ENCODE results near the gene CAD.

The CAD gene

GRCh38 chr2:27199241-27199640, 17.9 kb upstream of the CAD start:
- Histone ChIP-seq H3K4me3 (ENCODE audit: insufficient read depth, low read depth, low read length) (no peak overlapping the region), H3K36me3 (ENCODE audit: control insufficient read depth, insufficient read depth, low read length) (peaks cover 14% of the 10 kb centered on the region), H3K27me3 (ENCODE audit: control insufficient read depth, insufficient read depth, low read length, poor library complexity, severe bottlenecking) (no peaks in the 10 kb centered on the region), H3K4me1 (ENCODE audit: control insufficient read depth, insufficient read depth, low read length) (no peaks in the 10 kb centered on the region), H3K9me3 (ENCODE audit: control insufficient read depth, low read length) (no peaks in the 10 kb centered on the region), H3K27ac (ENCODE audit: insufficient read depth, low read depth, low read length, poor library complexity, severe bottlenecking) (no peak overlapping the region)
- WGBS, 2 experiments = 89 to 97% methylated on average over 2 of the region's 2 CpGs

DNA sequence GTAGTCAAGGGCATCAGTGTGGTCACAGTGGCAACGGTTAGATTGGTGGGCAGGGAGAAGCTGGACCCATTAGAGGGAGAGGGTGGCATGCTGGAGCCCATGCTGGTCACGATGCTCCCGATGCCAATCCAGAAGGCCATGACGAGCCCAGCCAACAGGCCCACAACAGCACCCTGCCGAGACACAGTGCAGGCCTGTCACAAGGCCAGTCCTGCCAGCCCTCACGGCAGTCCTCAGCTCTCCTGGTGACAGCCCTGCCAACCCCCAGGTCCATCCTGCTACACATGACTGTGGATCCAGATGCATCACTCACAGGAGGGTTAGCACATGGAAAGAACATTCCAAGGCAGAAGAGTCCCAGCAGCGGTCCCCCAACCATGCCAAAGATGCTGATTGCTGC, 15.5 kb upstream of the CAD start:
- Histone ChIP-seq H3K27me3 (ENCODE audit: control insufficient read depth, insufficient read depth, low read length, poor library complexity, severe bottlenecking) (no peaks in the 10 kb centered on the region), H3K36me3 (ENCODE audit: control insufficient read depth, insufficient read depth, low read length) (peaks cover 38% of the 10 kb centered on the region), H3K27ac (ENCODE audit: insufficient read depth, low read depth, low read length, poor library complexity, severe bottlenecking) (no peak overlapping the region), H3K4me3 (ENCODE audit: insufficient read depth, low read depth, low read length) (no peak overlapping the region), H3K4me1 (ENCODE audit: control insufficient read depth, insufficient read depth, low read length) (no peaks in the 10 kb centered on the region), H3K9me3 (ENCODE audit: control insufficient read depth, low read length) (no peaks in the 10 kb centered on the region)
- WGBS, 2 experiments = 95 to 96% methylated on average over 7 of the region's 7 CpGs

DNA sequence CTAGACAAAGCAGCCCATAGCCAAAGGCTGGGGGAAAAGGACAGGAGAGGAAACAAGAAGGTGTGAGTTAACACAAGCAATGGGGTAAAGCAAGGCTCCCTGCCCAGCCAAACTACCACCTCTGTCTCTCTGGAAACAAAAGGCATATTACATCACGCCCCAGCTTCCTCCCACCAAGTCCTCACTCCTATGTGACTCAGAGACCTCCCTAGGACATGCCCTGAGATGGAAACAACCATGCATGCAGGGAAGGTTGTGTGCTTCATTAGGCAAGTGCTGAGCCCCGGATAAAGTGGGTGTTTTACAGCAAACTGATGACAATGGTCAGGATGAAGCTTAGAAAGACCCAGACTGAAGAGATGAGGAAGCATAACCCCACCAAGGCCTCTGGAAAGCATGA, 14.3 kb upstream of the CAD start:
- Histone ChIP-seq H3K4me3 (ENCODE audit: insufficient read depth, low read depth, low read length) (no peak overlapping the region), H3K27ac (ENCODE audit: insufficient read depth, low read depth, low read length, poor library complexity, severe bottlenecking) (no peak overlapping the region)
- 90 to 94% methylated on average over 2 of the region's 2 CpGs for WGBS, 2 experiments

GRCh38 chr2:27203741-27204140, 13.4 kb upstream of the CAD start:
- H3K36me3 ChIP-seq (ENCODE audit: control insufficient read depth, insufficient read depth, low read length) = peaks cover 51% of the 10 kb centered on the region
- peaks cover 5% of the 10 kb centered on the region for H3K4me1 ChIP-seq (ENCODE audit: control insufficient read depth, insufficient read depth, low read length)
- H3K4me3 ChIP-seq (ENCODE audit: insufficient read depth, low read depth, low read length) = no peak overlapping the region
- no peaks in the 10 kb centered on the region for H3K27me3 ChIP-seq (ENCODE audit: control insufficient read depth, insufficient read depth, low read length, poor library complexity, severe bottlenecking)
- no peaks in the 10 kb centered on the region for H3K9me3 ChIP-seq (ENCODE audit: control insufficient read depth, low read length)
- WGBS, 2 experiments = 95% methylated on average over 9 of the region's 9 CpGs
- H3K27ac ChIP-seq (ENCODE audit: insufficient read depth, low read depth, low read length, poor library complexity, severe bottlenecking) = no peak overlapping the region

More for the DNA sequence above, 14.3 kb upstream of the CAD start:
- Histone ChIP-seq H3K36me3 (ENCODE audit: control insufficient read depth, insufficient read depth, low read length) (peaks cover 50% of the 10 kb centered on the region), H3K27me3 (ENCODE audit: control insufficient read depth, insufficient read depth, low read length, poor library complexity, severe bottlenecking) (no peaks in the 10 kb centered on the region), H3K4me1 (ENCODE audit: control insufficient read depth, insufficient read depth, low read length) (no peaks in the 10 kb centered on the region), H3K9me3 (ENCODE audit: control insufficient read depth, low read length) (no peaks in the 10 kb centered on the region)

DNA sequence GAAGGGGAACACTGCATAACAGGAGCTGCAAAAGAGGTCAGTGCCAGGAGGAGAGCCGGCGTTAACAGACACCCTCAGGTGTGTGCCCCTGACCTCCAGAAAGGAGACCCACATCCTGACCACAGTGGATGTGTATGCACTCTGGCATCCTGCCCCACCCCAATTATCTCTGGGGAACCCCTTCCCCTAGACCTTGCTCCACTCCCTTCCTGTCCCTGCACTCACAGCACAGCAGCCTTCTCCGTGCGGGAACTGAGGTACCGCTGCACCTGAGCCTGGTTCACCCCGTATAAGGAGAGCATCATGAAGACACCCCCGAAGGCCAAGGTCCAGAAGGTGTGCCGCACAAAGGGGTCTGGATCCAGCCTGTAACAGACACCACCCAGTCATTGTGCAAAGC, 12.6 kb upstream of the CAD start:
- Histone ChIP-seq H3K27ac (ENCODE audit: insufficient read depth, low read depth, low read length, poor library complexity, severe bottlenecking) (no peak overlapping the region), H3K9me3 (ENCODE audit: control insufficient read depth, low read length) (no peaks in the 10 kb centered on the region), H3K4me3 (ENCODE audit: insufficient read depth, low read depth, low read length) (no peak overlapping the region), H3K36me3 (ENCODE audit: control insufficient read depth, insufficient read depth, low read length) (peaks cover 51% of the 10 kb centered on the region), H3K27me3 (ENCODE audit: control insufficient read depth, insufficient read depth, low read length, poor library complexity, severe bottlenecking) (no peaks in the 10 kb centered on the region), H3K4me1 (ENCODE audit: control insufficient read depth, insufficient read depth, low read length) (peaks cover 5% of the 10 kb centered on the region)
- WGBS, 2 experiments = 95% methylated on average over 8 of the region's 8 CpGs

DNA sequence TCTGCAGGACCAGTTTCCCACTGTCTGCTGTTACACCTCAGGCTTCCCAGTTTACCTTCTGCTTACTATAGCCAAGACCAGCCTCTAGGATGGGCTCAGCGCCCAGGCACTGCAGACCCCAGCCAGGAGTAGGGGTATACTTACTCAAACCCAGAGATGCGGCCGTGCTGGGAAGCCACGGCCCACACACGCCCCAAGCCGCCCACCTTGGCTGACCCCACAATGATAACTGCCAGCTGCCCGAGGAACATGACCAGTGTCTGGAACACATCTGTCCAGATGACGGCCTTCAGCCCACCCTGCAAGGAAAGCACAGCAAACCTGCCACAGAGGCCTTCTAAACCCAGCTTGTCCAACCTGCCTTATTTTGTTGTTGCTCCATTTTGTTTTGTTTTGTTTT, 12.0 kb upstream of the CAD start:
- 92 to 95% methylated on average over 8 of the region's 8 CpGs for WGBS, 2 experiments
- Histone ChIP-seq H3K4me1 (ENCODE audit: control insufficient read depth, insufficient read depth, low read length) (peaks cover 5% of the 10 kb centered on the region), H3K9me3 (ENCODE audit: control insufficient read depth, low read length) (no peaks in the 10 kb centered on the region), H3K27me3 (ENCODE audit: control insufficient read depth, insufficient read depth, low read length, poor library complexity, severe bottlenecking) (no peaks in the 10 kb centered on the region), H3K27ac (ENCODE audit: insufficient read depth, low read depth, low read length, poor library complexity, severe bottlenecking) (no peak overlapping the region), H3K36me3 (ENCODE audit: control insufficient read depth, insufficient read depth, low read length) (peaks cover 51% of the 10 kb centered on the region), H3K4me3 (ENCODE audit: insufficient read depth, low read depth, low read length) (no peak overlapping the region)

- H3K4me1 ChIP-seq (ENCODE audit: control insufficient read depth, insufficient read depth, low read length) = peaks cover 5% of the 10 kb centered on the region
- 95 to 97% methylated on average over 6 of the region's 6 CpGs for WGBS, 2 experiments
- H3K4me3 ChIP-seq (ENCODE audit: insufficient read depth, low read depth, low read length) = no peak overlapping the region
- H3K9me3 ChIP-seq (ENCODE audit: control insufficient read depth, low read length) = no peaks in the 10 kb centered on the region
- H3K36me3 ChIP-seq (ENCODE audit: control insufficient read depth, insufficient read depth, low read length) = peaks cover 51% of the 10 kb centered on the region
- no peak overlapping the region for H3K27ac ChIP-seq (ENCODE audit: insufficient read depth, low read depth, low read length, poor library complexity, severe bottlenecking)
- no peaks in the 10 kb centered on the region for H3K27me3 ChIP-seq (ENCODE audit: control insufficient read depth, insufficient read depth, low read length, poor library complexity, severe bottlenecking)
Observed at GRCh38 chr2:27206346-27206745, 10.8 kb upstream of the CAD start.

DNA sequence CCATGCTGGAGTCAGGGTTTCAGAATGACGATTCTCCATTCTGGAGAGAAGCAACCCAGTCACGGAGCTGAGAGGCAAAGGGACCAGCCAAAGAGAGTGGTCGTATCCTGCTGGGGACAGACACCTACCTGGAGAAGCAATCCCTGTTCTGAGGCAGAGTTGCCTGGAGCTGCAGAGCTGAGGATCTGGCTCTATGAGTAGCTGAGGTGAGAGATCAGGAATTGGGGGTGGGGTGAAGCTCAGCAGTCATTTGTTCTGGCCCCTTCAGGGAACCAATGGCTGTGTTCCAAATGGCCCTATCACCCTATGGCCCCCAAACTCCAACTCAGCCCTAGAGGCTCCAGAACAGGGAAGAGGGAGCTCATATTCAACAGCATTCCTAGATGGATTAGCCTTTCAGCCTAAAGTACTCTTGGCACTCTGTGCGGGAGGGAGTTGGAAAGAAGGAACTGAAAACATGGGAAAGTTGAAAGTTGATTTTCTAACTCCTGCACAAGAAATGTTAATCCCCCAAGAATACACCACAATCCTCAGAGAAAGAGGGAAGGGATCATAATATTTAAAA, 8.6 kb upstream of the CAD start:
- Histone ChIP-seq H3K27ac (ENCODE audit: insufficient read depth, low read depth, low read length, poor library complexity, severe bottlenecking) (no peak overlapping the region), H3K4me3 (ENCODE audit: insufficient read depth, low read depth, low read length) (no peak overlapping the region), H3K4me1 (ENCODE audit: control insufficient read depth, insufficient read depth, low read length) (peaks cover 12% of the 10 kb centered on the region), H3K9me3 (ENCODE audit: control insufficient read depth, low read length) (no peaks in the 10 kb centered on the region), H3K36me3 (ENCODE audit: control insufficient read depth, insufficient read depth, low read length) (peaks cover 44% of the 10 kb centered on the region), H3K27me3 (ENCODE audit: control insufficient read depth, insufficient read depth, low read length, poor library complexity, severe bottlenecking) (no peaks in the 10 kb centered on the region)
- WGBS, 2 experiments = 86 to 91% methylated on average over 4 of the region's 4 CpGs

- no peaks in the 10 kb centered on the region for H3K27me3 ChIP-seq (ENCODE audit: control insufficient read depth, insufficient read depth, low read length, poor library complexity, severe bottlenecking)
- H3K4me3 ChIP-seq (ENCODE audit: insufficient read depth, low read depth, low read length) = no peak overlapping the region
- no peak overlapping the region for H3K27ac ChIP-seq (ENCODE audit: insufficient read depth, low read depth, low read length, poor library complexity, severe bottlenecking)
- H3K36me3 ChIP-seq (ENCODE audit: control insufficient read depth, insufficient read depth, low read length) = peaks cover 33% of the 10 kb centered on the region
- H3K9me3 ChIP-seq (ENCODE audit: control insufficient read depth, low read length) = no peaks in the 10 kb centered on the region
- WGBS, 2 experiments = 91 to 93% methylated on average over 6 of the region's 6 CpGs
- peaks cover 12% of the 10 kb centered on the region for H3K4me1 ChIP-seq (ENCODE audit: control insufficient read depth, insufficient read depth, low read length)
Observed at GRCh38 chr2:27209621-27210401, 7.4 kb upstream of the CAD start.

GRCh38 chr2:27211241-27211942, 5.8 kb upstream of the CAD start:
- peak overlapping the region; percentile 94 for H3K4me3 ChIP-seq (ENCODE audit: insufficient read depth, low read depth, low read length)
- H3K27me3 ChIP-seq (ENCODE audit: control insufficient read depth, insufficient read depth, low read length, poor library complexity, severe bottlenecking) = no peaks in the 10 kb centered on the region
- peaks cover 12% of the 10 kb centered on the region for H3K4me1 ChIP-seq (ENCODE audit: control insufficient read depth, insufficient read depth, low read length)
- peak overlapping the region; percentile 63 for H3K27ac ChIP-seq (ENCODE audit: insufficient read depth, low read depth, low read length, poor library complexity, severe bottlenecking)
- H3K36me3 ChIP-seq (ENCODE audit: control insufficient read depth, insufficient read depth, low read length) = peaks cover 20% of the 10 kb centered on the region
- WGBS, 2 experiments = 1% methylated on average over 48 of the region's 48 CpGs
- H3K9me3 ChIP-seq (ENCODE audit: control insufficient read depth, low read length) = no peaks in the 10 kb centered on the region

Data from ectodermal cell (in vitro differentiated cells).